Measurements from ENCODE around the gene C4BPA. TPM values are rescaled to one million over a fixed set of nuclear protein-coding genes. Genes with fewer than 3 reads are reported as not detected.

The C4BPA gene
- total RNA-seq, 4 donors from 2014 or later: not detected

DNA sequence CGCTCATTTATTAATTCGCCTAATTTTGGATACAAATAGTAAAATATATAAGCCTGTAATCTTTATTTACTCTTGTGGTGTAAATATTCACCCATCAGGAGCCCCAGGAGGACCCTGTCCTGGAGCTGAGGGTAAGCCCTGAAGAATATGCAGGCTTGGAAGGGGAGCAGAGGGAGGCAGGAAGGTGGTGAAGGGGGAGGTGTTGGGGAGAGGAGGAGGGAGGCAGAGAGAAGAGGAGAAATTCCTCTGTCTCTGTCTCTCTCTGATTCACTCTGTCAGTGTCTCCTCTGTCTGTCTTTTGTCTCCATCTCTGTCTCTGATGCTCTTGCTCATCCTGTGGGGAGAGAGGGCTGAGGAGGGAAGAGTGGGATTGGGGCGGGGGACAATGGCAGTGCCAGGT is 18.1 kb upstream of the C4BPA start:
- no peaks in the 10 kb centered on the region for H3K4me1 ChIP-seq
- WGBS, 2 donors: 74 to 78% methylated on average over 3 of the region's 3 CpGs
- H3K27ac ChIP-seq: no peak overlapping the region
- intact Hi-C loops (cut with DNase I): no loop called here
- TF ChIP-seq POLR2A (IDR thresholded peaks at IDR 0.05) (no peak), CTCF (IDR thresholded peaks at IDR 0.05) (no peak)
- H3K27me3 ChIP-seq: no peaks in the 10 kb centered on the region
- H3K36me3 ChIP-seq: no peaks in the 10 kb centered on the region
- H3K4me3 ChIP-seq (replicated peaks in 1 of 3): no peak overlapping the region
- DNase-seq: no peak
- no peaks in the 10 kb centered on the region for H3K9me3 ChIP-seq

DNA sequence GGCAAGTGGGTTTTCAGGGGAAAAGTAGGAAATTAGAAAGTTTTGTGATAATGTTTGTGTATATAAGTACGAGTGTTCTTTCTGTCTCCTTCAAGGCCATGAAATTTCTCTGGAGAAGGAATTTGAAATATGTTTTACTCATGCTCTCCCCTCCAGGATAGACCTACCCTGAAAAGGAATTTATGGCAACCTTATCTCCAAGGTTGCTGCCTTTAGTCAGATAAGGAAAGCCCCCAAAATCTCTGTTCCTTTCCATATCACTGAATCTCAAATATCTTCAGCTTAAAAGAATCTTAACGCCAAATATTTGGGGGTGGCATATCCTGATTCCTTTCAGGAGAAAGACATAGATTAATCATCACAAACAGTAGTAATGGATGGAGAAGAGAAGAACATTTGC is 15.9 kb upstream of the C4BPA start:
- no peak for TF ChIP-seq POLR2A (IDR thresholded peaks at IDR 0.05)
- TF ChIP-seq CTCF (IDR thresholded peaks at IDR 0.05): no peak
- Histone ChIP-seq H3K4me1 (no peaks in the 10 kb centered on the region), H3K27me3 (no peaks in the 10 kb centered on the region), H3K9me3 (no peaks in the 10 kb centered on the region), H3K4me3 (replicated peaks in 1 of 3) (no peak overlapping the region), H3K27ac (no peak overlapping the region), H3K36me3 (no peaks in the 10 kb centered on the region)
- no peak for DNase-seq
- WGBS, 2 donors: 85 to 89% methylated on average over 2 of the region's 2 CpGs
- intact Hi-C loops (cut with DNase I): no loop called here

- intact Hi-C loops (cut with DNase I): no loop called here
- Histone ChIP-seq H3K4me1 (no peaks in the 10 kb centered on the region), H3K4me3 (replicated peaks in 1 of 3) (no peak within 1 kb of the TSS), H3K27me3 (no peaks in the 10 kb centered on the region), H3K36me3 (no peaks in the 10 kb centered on the region), H3K27ac (no peak within 1 kb of the TSS), H3K9me3 (no peaks in the 10 kb centered on the region)
- WGBS, 2 donors: 88 to 91% methylated on average over 9 of the region's 9 CpGs
- TF ChIP-seq POLR2A (IDR thresholded peaks at IDR 0.05) (no peak), CTCF (IDR thresholded peaks at IDR 0.05) (no peak)
- DNase-seq: peak in 1 of 2 donors; percentile 32
Measured at GRCh38 chr1:207088701-207089626, 15.1 kb upstream of the C4BPA start, which contains the start of gene C4BPB. C4BPB (plus strand) TSS chr1:207088860; CDS start chr1:207089532, 672 bp downstream.

GRCh38 chr1:207089627-207090355 is 14.2 kb upstream of the C4BPA start:
- TF ChIP-seq POLR2A (IDR thresholded peaks at IDR 0.05): no peak
- no peak for TF ChIP-seq CTCF (IDR thresholded peaks at IDR 0.05)
- H3K4me1 ChIP-seq: no peaks in the 10 kb centered on the region
- DNase-seq: no peak
- WGBS, 2 donors: 95 to 96% methylated on average over 17 of the region's 17 CpGs
- H3K9me3 ChIP-seq: no peaks in the 10 kb centered on the region
- H3K27me3 ChIP-seq: no peaks in the 10 kb centered on the region
- no peaks in the 10 kb centered on the region for H3K36me3 ChIP-seq
- no peak overlapping the region for H3K4me3 ChIP-seq (replicated peaks in 1 of 3)
- no peak overlapping the region for H3K27ac ChIP-seq
- intact Hi-C loops (cut with DNase I): no loop called here

All from thyroid gland (tissue), 4 donors.